Inferior parietal cortex (tissue), 1 donor: ENCODE results near the gene MFAP5.
"Not testable (repeated sequence)": the region's sequence is repeated elsewhere in the genome, so short reads cannot be mapped to it uniquely, and the experiment has no call there.

Source experiments
- DNase-seq: peaks from one replicate; pipeline ENCODE4 v3.0.0-alpha.2; 2016; ENCODE audit errors: extremely low spot score

The MFAP5 gene

GRCh38 chr12:8629486-8630033, 33.1 kb downstream of the MFAP5 start:
- no peak for DNase-seq

GRCh38 chr12:8628731-8629130, 33.9 kb downstream of the MFAP5 start:
- DNase-seq = no peak

GRCh38 chr12:8624750-8625149, 37.9 kb downstream of the MFAP5 start:
- DNase-seq = not testable (repeated sequence)

DNA sequence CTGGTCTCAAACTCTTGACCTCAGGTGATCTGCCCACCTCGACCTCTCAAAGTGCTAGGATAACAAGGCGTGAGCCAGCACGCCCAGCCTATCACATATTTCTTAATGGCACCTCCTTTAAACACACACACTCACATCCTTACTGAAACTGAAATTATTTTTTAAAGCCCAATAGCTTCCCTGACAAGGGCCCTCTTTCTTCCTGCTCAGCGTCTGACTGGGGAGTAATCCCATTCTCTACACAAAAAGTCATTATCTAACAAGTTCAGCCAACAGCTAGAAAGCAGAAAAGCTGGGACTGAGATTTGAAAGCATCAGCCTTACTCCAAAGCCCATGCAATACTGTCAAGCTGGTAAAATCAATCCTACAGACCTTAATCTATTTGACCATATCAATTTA, 40.0 kb downstream of the MFAP5 start:
- no peak for DNase-seq

DNA sequence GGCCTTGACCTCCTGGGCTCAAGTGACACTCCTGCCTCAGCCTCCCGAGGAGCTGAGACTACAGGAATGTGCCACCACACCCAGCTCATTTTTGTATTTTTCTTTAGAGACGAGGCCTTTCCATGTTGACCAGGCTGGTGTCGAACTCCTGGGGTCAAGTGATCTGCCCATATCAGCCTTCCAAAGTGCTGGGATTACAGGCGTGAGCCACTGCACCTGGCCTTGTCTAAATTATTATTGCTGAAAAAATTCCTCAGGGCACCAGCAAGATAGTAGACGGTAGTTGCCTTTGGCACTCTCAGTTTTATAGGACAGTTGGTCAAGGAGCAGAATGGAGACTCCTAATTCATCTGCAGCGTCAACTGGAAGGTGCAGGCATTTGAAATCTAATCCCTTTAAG, 47.4 kb downstream of the MFAP5 start:
- no peak for DNase-seq

- DNase-seq = not testable (repeated sequence)
These were observed 48.7 kb downstream of the MFAP5 start for GRCh38 chr12:8613881-8614280.

DNA sequence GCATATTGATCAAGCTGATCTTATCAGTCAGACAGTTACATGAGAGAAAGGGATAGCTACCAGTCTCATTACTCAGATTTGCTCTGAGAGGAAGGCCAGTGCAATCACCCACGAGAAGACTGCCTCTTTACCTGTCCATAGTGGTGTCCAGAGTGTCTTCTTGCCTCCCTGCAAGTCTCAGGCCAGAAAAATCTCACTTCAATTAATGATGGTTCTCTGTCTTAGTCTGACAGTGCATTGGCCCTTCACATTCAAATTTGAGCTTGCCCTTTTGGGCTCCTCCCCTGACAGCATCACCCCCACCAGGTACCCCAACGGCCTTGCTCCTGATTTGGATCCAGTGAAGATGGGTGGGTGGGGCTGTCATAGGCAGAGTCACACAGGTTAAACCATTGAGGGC, 50.0 kb downstream of the MFAP5 start, which contains the start of gene AICDA:
Gene AICDA, minus strand, starts transcription at position 231 of the 400 bp plus-strand sequence. Its CDS starts 92 bp downstream, at position 139.
- no peak for DNase-seq

- peak; percentile 58 for DNase-seq
These were observed 53.5 kb downstream of the MFAP5 start for GRCh38 chr12:8609061-8609570.

DNA sequence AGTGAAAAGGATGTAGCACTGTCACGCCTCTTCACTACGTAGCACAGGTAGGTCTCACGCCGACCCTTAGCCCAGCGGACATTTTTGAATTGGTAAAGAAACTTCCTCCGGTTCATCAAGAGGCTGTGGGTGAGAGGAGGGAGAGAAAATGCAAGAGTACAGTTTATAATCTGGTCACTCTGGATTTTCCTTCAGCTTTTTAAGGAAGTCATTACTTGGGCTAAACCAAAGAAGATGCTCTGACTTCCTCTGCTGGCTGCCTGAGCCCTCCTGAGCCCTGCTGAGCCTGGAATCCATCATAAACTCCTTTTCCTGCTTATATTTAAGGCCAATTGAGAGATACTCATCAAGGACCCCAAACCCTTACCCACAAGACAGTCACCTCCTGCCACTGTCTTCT, 55.7 kb downstream of the MFAP5 start:
- no peak for DNase-seq

DNA sequence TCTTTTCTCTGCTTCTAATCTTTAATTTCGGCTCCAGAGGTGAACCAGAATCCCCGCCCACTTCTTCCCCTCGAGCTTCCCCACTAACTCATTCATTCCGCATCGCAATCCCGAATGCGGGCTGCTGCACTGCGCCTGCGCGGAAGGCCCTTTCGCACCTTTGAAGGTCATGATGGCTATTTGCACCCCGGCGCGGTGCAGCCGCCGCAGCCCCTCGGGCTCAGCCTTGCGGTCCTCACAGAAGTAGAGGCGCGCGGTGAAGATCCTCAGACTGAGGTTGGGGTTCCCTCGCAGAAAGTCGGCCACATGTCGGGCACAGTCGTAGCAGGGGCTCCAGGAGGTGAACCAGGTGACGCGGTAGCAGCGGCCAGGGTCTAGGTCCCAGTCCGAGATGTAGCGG, 57.6 kb downstream of the MFAP5 start:
- DNase-seq = no peak

- DNase-seq = no peak
These were observed 58.8 kb downstream of the MFAP5 start for GRCh38 chr12:8603856-8604255.

GRCh38 chr12:8603286-8603685, 59.3 kb downstream of the MFAP5 start:
- DNase-seq = no peak

GRCh38 chr12:8596561-8596960, 66.1 kb downstream of the MFAP5 start:
- DNase-seq = no peak
